TTC549 (cell line): ENCODE measurements around the gene RRAD.
"Not testable (repeated sequence)": the region's sequence is repeated elsewhere in the genome, so short reads cannot be mapped to it uniquely, and the experiment has no call there.

Experiments used
- FAIRE-seq: peaks from 2 replicates; lab custom pipeline; 2012; peaks lifted over from hg19 to GRCh38; lab: Jason Lieb, UNC

RRAD gene, protein sequence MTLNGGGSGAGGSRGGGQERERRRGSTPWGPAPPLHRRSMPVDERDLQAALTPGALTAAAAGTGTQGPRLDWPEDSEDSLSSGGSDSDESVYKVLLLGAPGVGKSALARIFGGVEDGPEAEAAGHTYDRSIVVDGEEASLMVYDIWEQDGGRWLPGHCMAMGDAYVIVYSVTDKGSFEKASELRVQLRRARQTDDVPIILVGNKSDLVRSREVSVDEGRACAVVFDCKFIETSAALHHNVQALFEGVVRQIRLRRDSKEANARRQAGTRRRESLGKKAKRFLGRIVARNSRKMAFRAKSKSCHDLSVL

DNA sequence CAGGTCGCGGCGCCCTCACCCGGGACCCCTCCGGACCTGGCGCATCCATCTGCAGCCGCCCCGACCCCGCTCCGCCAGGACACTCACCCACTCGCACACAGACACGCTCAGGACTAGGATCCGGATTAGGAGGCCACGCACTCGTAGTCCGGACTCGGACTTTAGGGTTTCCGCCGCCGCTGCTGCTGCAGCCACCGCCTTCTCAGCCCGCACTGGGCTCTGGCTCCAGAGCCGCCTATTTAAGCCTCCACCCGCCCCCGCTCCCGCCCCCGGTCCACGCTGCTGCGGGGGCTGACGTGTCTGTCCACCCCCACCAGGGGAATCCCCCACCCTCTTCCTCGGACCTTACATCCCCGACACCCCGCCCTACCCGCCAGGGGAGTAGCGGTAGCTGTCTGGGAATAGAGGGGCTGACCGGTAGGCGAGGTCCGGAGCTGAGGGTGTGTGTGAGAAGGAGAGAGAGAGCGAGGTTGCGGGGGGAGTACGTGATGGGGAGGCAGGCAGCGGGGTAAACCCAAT, at the start of gene RRAD:
Gene RRAD, minus strand, starts transcription at position 214 of the 519 bp plus-strand sequence. CDS start 356 bp downstream, outside the sequence.
- FAIRE-seq: no peak

DNA sequence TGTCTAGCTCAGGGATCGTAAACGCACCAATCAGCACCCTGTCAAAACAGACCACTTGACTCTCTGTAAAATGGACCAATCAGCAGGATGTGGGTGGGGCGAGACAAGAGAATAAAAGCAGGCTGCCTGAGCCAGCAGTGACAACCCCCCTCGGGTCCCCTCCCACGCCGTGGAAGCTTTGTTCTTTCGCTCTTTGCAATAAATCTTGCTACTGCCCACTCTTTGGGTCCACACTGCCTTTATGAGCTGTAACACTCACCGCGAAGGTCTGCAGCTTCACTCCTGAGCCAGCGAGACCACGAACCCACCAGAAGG, 49.6 kb upstream of the RRAD start:
- FAIRE-seq: not testable (repeated sequence)

DNA sequence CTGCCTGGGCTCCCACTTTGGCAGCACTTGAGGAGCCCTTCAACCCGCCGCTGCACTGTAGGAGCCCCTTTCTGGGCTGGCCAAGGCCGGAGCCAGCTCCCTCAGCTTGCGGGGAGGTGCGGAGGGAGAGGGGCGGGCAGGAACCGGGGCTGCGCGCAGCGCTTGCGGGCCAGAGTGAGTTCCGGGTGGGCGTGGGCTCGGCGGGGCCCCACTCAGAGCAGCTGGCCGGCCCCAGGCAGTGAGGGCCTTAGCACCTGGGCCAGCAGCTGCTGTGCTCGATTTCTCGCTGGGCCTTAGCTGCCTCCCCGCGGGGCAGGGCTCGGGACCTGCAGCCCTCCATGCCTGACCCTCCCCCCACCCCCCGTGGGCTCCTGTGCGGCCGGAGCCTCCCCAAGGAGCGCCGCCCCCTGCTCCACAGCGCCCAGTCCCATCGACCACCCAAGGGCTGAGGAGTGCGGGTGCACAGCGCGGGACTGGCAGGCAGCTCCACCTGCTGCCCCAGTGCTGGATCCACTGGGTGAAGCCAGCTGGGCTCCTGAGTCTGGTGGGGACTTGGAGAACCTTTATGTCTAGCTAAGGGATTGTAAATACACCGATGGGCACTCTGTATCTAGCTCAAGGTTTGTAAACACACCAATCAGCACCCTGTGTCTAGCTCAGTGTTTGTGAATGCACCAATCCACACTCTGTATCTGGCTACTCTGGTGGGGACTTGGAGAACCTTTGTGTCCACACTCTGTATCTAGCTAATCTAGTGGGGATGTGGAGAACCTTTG, 49.0 kb upstream of the RRAD start:
- FAIRE-seq: not testable (repeated sequence)

DNA sequence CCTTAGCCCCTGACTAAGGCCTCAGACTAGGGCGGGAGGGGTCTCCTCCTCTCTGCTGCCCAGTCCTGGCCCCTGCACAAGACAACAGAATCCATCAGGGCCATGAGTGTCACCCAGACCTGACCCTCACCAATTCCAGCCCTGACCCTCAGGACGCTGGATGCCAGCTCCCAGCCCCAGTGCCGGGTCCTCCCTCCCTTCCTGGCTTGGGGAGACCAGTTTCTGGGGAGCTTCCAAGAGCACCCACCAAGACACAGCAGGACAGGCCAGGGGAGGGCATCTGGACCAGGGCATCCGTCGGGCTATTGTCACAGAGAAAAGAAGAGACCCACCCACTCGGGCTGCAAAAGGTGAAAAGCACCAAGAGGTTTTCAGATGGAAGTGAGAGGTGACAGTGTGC, 48.4 kb upstream of the RRAD start:
- no peak for FAIRE-seq

- no peak for FAIRE-seq
Observed at GRCh38 chr16:66972983-66973382, 47.6 kb upstream of the RRAD start.

DNA sequence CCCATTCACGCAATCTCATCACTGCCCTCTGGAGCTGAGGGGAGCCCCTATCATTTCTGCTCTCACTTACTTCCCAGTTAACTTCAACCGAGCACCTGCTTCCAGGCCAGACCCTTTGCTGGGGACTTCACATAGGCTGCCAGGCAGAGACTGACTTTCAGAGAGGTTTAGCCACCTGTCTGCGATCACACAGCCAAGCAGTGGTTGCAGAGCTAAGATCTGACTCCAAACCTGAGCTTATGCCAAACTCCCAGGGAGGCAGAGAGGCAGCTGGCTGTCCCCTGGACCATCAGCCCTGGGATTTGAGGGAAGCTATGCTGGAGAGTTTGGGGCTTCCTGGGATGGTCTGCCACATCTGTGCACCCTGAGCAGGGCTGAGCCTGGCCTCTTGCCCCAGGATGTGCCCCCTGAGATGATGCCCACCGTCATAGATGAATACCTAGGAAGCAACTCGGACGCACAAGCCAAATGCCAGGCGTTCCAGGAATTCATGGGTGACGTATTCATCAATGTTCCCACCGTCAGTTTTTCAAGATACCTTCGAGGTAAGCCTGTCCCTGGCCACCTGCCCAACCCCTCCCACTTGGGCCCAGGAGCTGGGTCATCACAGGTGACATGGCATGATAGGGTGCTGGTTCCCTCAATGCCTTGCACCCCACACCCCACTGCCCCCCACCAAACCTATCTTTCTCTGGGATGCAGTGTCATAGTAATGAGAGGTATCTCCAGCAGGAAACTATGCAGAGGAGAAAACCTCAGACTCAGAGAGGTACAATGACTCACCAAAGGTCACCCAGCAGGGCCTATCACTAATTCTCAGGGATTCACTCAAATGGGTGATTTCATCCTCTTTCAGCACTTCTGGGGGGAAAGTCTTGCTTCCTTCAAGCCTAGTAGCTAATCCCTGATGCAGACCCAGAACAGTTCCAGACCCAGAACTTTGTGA, 45.7 kb upstream of the RRAD start:
- FAIRE-seq: no peak

DNA sequence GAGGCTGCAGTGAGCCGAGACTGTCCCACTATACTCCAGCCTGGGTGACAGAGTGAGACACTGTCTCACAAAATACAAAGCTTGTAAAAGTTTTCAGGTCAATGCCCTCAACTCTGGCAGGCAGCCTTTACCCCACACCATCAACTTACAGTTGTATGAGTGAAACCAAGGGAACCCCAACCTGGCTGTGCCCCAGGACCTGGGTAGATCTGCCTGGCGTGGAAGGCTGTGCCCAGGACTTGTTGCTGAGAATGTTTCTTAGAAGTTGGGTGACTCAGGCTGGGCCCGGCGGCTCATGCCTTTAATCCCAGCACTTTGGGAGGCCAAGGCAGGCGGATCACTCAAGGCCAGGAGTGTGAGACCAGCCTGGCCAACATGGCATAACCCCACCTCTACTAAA, 43.5 kb upstream of the RRAD start:
- FAIRE-seq: no peak

DNA sequence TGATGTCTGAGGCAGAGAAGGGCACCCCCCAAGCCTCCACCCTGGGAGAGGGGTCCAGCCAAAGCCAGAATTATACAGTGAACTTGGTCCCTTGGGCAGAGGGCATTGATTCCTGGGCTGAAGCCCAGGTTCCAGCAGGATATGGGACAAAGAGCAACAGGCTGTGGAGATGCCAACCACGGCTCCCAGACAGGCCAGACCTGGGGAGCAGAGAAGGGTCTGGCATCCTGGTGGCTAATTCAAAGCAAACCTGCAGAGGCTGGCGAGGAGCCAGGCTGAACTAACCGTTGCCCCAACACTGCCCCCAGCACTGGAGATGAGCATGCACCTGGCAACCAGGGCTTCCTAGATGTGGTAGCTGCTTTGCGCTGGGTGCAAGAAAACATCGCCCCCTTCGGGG, 38.7 kb upstream of the RRAD start:
- FAIRE-seq: no peak

GRCh38 chr16:66961914-66962313, 36.6 kb upstream of the RRAD start:
- FAIRE-seq: no peak

DNA sequence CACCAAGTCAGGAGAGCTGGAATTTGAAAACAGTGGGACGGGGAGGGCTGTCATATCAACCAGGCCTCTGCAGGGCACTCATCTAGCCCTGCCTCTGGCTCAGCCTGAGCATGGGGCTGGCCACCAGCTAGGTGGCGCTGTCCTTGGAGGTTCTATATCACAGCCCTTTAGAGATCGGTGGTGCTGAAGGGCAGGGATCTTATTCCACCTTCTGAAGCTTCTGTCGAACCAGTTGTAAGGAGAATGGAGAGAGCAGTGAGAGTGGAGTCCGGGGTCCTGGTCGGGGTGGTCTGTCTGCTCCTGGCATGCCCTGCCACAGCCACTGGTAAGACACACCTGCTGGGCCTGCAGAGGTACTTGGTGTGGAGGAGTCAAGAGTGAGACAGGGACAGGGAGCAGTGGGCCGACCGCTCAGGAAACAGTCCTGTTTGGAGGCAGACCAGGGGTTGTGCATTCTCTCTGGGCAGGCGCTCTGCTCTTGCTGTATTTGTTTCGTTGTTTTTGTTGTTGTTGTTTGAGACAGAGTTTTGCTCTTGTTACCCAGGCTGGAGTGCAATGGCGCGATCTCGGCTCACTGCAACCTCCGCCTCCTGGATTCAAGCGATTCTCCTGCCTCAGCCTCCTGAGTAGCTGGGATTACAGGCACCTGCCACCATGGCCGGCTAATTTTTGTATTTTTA, 35.9 kb upstream of the RRAD start, which contains the start of gene CES3:
Gene CES3, plus strand, starts transcription at position 202 of the 680 bp plus-strand sequence. Its CDS starts 42 bp downstream, at position 244.
- no peak for FAIRE-seq

DNA sequence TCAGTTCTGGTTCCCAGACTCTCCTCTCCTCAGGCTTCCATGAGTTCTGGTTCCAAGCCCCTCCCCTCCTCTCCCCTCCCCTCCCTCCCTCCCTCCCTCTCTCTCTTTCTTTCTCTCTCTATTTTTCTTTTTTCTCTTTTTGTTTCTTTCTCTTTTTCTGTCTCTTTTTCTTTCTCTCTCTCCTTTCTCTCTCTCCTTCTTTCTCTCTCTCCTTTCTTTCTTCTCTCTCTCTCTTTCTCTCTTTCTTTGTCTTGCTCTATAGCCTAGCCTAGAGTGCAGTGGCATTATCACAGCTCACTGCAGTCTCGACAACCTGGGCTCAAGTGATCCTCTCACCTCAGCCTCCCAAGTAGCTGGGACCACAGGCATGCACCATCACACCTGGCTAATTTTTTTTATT, 34.9 kb upstream of the RRAD start:
- FAIRE-seq: no peak

- FAIRE-seq: no peak
Observed at GRCh38 chr16:66959704-66960161, 34.4 kb upstream of the RRAD start.

GRCh38 chr16:66958857-66959703, 33.7 kb upstream of the RRAD start:
- FAIRE-seq: no peak

DNA sequence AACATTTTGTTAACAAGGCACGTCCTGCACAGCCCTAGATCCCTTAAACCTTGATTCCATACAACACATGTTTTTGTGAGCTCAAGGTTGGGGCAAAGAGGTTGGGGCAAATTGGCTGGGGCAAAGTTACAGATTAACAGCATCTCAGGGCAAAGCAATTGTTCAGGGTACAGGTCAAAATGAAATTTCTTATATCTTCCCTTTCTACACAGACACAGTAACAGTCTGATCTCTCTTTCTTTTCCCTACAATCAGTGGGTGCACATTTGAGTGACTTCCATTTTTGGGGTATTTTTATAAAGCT, 30.8 kb upstream of the RRAD start:
- not testable (repeated sequence) for FAIRE-seq

DNA sequence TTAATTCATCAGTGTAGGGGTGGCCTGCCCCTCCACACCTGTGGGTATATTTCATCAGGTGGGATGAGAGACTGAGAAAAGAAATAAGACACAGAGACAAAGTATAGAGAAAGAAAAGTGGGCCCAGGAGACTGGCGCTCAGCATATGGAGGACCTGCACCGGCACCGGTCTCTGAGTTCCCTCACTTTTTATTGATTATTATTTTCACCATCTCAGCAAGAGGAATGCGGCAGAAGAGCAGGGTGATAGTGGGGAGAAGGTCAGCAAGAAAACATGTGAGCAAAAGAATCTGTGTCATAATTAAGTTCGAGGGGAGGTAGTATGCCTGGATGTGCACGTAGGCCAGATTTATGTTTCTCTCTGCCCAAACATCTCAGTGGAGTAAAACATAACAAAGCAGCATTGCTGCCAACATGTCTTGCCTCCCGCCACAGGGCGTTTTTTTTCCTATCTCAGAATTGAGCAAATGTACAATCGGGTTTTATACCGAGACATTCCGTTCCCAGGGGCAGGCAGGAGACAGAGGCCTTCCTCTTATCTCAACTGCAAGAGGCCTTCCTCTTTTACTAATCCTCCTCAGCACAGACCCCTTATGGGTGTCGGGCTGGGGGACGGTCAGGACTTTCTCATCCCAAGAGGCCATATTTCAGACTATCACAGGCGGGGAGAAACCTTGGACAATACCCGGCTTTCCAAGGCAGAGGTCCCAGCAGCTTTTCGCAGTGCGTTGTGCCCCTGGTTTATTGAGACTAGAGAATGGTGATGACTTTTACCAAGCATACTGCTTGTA, 30.2 kb upstream of the RRAD start:
- not testable (repeated sequence) for FAIRE-seq

DNA sequence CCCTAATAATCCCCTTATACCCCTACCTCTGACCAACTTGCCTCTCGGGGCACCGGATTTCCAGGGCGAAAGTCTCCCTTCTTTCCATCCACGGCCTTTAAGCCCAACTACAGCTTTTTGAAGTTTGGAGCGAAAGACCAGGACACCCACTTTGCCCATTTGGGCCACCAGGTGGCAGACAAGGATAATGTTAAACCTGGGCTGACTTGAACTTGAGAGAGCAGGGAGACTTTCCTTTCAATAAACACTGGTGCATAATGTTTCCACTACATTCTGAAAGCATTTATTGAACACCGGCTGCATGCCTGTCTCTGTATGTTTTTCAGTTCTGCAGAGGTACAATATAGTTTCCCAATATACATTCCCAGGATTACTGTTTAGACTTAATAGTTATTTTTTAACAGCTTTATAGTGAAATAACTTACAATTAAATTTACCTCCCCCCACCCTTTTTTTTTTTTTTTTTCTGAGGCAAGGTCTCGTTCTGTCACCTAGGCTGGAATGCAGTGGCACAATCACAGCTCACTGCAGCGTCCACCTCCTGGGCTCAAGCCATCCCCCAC, 28.8 kb upstream of the RRAD start:
- no peak for FAIRE-seq

GRCh38 chr16:66953462-66954096, 28.2 kb upstream of the RRAD start:
- FAIRE-seq: no peak

- no peak for FAIRE-seq
Observed at GRCh38 chr16:66952430-66953110, 27.2 kb upstream of the RRAD start.
